ENCODE data around the gene IL18R1. TPM values are rescaled to one million over a fixed set of nuclear protein-coding genes. Genes with fewer than 3 reads are reported as not detected.

Gene IL18R1
- total RNA-seq, 1 donor from 2014 or later, result 1.9 TPM

DNA sequence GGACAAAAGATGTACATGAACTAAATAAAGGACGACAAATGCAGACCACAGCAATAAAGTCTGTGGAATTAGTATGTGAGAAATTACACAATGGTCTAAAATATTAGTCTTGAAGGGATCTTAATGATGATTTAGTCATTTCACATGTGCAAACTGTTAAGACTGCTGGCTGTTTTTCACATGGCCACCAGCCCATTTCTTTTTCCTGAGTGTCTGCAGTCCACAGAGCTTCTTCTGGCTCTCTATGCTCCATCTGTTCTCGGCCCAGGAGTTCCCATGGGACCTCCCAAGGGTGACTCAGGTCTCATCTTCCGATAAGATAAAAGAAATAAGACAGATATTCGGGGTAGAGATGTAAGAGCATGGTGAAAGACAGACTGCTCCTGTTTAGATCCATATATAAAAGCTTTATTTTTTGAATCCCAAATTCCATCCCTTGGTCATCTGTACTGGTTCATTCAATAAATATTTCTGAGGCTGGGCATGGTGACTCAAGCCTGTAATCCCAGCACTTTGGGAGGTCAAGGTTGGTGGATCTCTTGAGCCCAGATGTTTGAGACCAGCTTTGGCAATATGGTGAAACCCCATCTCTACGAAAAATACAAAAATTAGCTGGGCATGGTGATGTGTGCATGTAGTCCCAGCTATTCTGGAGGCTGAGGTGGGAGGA, 24.1 kb upstream of the IL18R1 start:
- Histone ChIP-seq H3K36me3 (no peaks in the 10 kb centered on the region), H3K27ac (no peak overlapping the region), H3K4me3 (no peak overlapping the region), H3K4me1 (peaks cover 5 to 6% of the 10 kb centered on the region in 2 donors), H3K27me3 (no peaks in the 10 kb centered on the region), H3K9me3 (no peaks in the 10 kb centered on the region)
- TF ChIP-seq, protein P1, sequence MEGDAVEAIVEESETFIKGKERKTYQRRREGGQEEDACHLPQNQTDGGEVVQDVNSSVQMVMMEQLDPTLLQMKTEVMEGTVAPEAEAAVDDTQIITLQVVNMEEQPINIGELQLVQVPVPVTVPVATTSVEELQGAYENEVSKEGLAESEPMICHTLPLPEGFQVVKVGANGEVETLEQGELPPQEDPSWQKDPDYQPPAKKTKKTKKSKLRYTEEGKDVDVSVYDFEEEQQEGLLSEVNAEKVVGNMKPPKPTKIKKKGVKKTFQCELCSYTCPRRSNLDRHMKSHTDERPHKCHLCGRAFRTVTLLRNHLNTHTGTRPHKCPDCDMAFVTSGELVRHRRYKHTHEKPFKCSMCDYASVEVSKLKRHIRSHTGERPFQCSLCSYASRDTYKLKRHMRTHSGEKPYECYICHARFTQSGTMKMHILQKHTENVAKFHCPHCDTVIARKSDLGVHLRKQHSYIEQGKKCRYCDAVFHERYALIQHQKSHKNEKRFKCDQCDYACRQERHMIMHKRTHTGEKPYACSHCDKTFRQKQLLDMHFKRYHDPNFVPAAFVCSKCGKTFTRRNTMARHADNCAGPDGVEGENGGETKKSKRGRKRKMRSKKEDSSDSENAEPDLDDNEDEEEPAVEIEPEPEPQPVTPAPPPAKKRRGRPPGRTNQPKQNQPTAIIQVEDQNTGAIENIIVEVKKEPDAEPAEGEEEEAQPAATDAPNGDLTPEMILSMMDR (IDR thresholded peaks at IDR 0.05), result no peak
- intact Hi-C loops (cut with DNase I), result no loop called here
- DNase-seq (ENCODE audit: low spot score in 2 of 2), result no peak

- Histone ChIP-seq H3K27me3 (no peaks in the 10 kb centered on the region), H3K36me3 (no peaks in the 10 kb centered on the region), H3K4me3 (no peak overlapping the region), H3K4me1 (peaks cover 5 to 6% of the 10 kb centered on the region in 2 donors), H3K9me3 (no peaks in the 10 kb centered on the region), H3K27ac (no peak overlapping the region)
- intact Hi-C loops (cut with DNase I), result no loop called here
- no peak for DNase-seq (ENCODE audit: low spot score in 2 of 2)
- TF ChIP-seq, protein P1 (IDR thresholded peaks at IDR 0.05), result no peak
These were observed 21.1 kb upstream of the IL18R1 start for GRCh38 chr2:102334486-102334885.

DNA sequence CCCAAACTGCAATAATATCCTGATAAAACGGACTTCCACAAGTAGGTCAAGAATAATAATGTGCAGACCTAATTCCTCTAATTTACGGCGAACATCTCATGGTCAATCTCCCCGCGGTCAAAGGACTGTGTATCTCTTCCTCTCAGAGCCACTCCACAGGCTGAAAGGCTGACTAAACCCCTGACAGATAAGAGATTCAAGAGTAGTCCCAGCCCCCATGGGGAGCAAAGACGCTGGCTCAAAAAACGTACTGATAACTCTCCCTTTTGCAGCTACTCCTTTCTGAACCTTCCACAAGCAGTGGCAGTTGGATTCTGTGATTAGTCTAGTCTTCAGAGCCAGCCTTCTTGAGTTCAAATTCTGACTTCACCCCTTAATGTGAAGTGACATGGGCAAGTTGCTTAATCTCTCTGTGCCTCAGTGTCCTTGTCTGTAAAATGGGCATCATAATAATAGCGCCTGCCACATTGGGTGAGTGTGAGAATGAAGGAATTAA, 19.7 kb upstream of the IL18R1 start:
- TF ChIP-seq, protein P1 (IDR thresholded peaks at IDR 0.05), result no peak
- Histone ChIP-seq H3K27me3 (no peaks in the 10 kb centered on the region), H3K27ac (peak overlapping the region in 1 of 2 donors; percentile 54), H3K9me3 (no peaks in the 10 kb centered on the region), H3K4me3 (no peak overlapping the region), H3K4me1 (peaks cover 5 to 6% of the 10 kb centered on the region in 2 donors), H3K36me3 (no peaks in the 10 kb centered on the region)
- no peak for DNase-seq (ENCODE audit: low spot score in 2 of 2)
- intact Hi-C loops (cut with DNase I), result no loop called here

DNA sequence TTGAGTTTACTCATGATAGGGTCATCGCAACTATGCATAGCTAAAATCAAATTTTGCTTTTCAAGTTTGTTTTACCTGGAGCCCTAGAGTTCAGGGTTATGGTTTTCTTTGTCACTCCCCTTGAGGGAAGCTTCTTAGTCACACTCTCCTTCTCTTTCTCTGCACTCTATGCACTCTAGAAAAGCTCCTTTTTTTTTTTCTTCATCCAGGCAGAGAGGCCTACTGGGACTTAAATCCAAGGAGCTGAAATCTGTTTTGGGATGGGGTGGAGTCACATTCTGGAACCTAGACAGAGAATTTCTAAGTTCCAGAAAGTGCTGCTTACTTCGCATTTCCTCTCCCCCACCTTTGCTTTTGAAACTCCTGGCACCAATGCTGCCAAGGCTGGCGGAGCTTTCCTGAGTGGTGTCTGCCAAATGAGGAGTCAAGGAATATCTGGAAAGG, 19.1 kb upstream of the IL18R1 start:
- no peaks in the 10 kb centered on the region for H3K27me3 ChIP-seq
- H3K9me3 ChIP-seq, result no peaks in the 10 kb centered on the region
- H3K27ac ChIP-seq, result peak overlapping the region in 1 of 2 donors; percentile 54
- DNase-seq (ENCODE audit: low spot score in 2 of 2), result no peak
- H3K4me3 ChIP-seq, result no peak overlapping the region
- peaks cover 5 to 6% of the 10 kb centered on the region in 2 donors for H3K4me1 ChIP-seq
- intact Hi-C loops (cut with DNase I), result no loop called here
- H3K36me3 ChIP-seq, result no peaks in the 10 kb centered on the region
- TF ChIP-seq, protein P1 (IDR thresholded peaks at IDR 0.05), result no peak

GRCh38 chr2:102337012-102337411, 18.6 kb upstream of the IL18R1 start:
- Histone ChIP-seq H3K27me3 (no peaks in the 10 kb centered on the region), H3K4me3 (no peak overlapping the region), H3K9me3 (no peaks in the 10 kb centered on the region), H3K27ac (peak overlapping the region in 1 of 2 donors; percentile 54), H3K36me3 (no peaks in the 10 kb centered on the region), H3K4me1 (peaks cover 5 to 6% of the 10 kb centered on the region in 2 donors)
- intact Hi-C loops (cut with DNase I), result no loop called here
- no peak for DNase-seq (ENCODE audit: low spot score in 2 of 2)
- TF ChIP-seq, protein P1 (IDR thresholded peaks at IDR 0.05), result no peak
